Measurements from ENCODE around the gene MME. TPM values are rescaled to one million over a fixed set of nuclear protein-coding genes. Genes with fewer than 3 reads are reported as not detected.

Gene MME
- total RNA-seq, 2 experiments from 2014 or later: 0.69 to 1.8 TPM

DNA sequence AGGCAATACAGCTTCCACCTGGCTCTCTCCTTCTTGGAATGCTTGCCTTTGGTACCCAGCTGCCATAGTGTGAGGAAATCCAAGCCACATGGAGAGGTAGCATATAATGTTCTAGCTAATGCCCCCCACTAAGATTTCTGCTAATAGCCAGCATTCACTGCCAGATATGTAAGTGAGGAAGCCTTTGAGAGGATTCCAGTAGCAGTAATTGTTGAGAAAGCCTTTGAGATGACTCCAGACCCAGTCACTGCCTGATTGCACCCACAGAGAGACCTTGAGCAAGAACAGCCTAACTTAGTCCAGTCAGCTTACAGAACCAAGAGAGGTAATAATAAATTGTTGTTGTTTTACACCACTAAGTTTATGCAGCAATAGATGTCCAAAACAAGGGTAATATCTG lies 150.3 kb downstream of the MME start:
- Histone ChIP-seq H3K9me3 (ENCODE audit: control insufficient read depth in 1 of 2, insufficient read depth in 1 of 2, low read length in 2 of 2) (peaks cover 0 to 3% of the 10 kb centered on the region in 2 experiments), H3K27me3 (ENCODE audit: control insufficient read depth in 1 of 2, insufficient read depth in 2 of 2, low read length in 2 of 2) (no peaks in the 10 kb centered on the region), H3K27ac (ENCODE audit: low read depth in 1 of 2, low read length in 2 of 2) (no peak overlapping the region), H3K4me1 (ENCODE audit: insufficient read depth, low read length) (no peaks in the 10 kb centered on the region), H3K36me3 (ENCODE audit: insufficient read depth, low read length) (no peaks in the 10 kb centered on the region), H3K4me3 (ENCODE audit: low read length) (no peak overlapping the region)
- H3K4me1 Mint-ChIP-seq (ENCODE audit: low read depth): no peaks in the 10 kb centered on the region
- DNase-seq (no peak), ATAC-seq (ENCODE audit: poor library complexity) (no peak)
- H3K27me3 Mint-ChIP-seq: no peaks in the 10 kb centered on the region
- POLR2A ChIA-PET: no interaction called here
- H3K4me3 Mint-ChIP-seq: no peak overlapping the region
- TF ChIP-seq, protein P1, sequence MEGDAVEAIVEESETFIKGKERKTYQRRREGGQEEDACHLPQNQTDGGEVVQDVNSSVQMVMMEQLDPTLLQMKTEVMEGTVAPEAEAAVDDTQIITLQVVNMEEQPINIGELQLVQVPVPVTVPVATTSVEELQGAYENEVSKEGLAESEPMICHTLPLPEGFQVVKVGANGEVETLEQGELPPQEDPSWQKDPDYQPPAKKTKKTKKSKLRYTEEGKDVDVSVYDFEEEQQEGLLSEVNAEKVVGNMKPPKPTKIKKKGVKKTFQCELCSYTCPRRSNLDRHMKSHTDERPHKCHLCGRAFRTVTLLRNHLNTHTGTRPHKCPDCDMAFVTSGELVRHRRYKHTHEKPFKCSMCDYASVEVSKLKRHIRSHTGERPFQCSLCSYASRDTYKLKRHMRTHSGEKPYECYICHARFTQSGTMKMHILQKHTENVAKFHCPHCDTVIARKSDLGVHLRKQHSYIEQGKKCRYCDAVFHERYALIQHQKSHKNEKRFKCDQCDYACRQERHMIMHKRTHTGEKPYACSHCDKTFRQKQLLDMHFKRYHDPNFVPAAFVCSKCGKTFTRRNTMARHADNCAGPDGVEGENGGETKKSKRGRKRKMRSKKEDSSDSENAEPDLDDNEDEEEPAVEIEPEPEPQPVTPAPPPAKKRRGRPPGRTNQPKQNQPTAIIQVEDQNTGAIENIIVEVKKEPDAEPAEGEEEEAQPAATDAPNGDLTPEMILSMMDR (IDR thresholded peaks at IDR 0.05): no peak
- H3K27ac Mint-ChIP-seq: no peak overlapping the region
- no peaks in the 10 kb centered on the region for H3K36me3 Mint-ChIP-seq (ENCODE audit: low read depth)
- intact Hi-C loops (cut with DNase I, micrococcal nuclease): no loop called here
- CTCF ChIA-PET: no interaction called here
- no peaks in the 10 kb centered on the region for H3K9me3 Mint-ChIP-seq

DNA sequence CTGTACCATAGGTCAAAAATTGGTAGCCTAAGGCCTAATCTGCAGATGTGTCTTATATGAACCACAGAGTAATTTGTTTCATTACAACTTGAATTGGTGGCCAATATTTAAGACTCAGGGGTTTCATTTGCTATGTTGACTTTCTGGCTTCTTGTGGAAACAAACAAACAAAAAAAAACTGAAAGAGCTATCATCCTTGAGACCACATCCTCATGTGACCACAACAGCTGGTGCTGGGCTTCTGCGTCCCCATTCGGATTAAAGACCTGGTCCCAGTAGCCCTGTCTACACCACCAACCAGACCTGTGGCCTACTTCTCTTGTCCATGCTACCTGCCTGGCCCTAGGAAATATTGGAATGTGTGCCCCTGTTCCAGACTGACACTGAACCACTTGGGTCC lies 151.7 kb downstream of the MME start:
- Mint-ChIP-seq H3K36me3 (ENCODE audit: low read depth) (no peaks in the 10 kb centered on the region), H3K4me1 (ENCODE audit: low read depth) (no peaks in the 10 kb centered on the region), H3K9me3 (no peaks in the 10 kb centered on the region), H3K4me3 (no peak overlapping the region), H3K27ac (no peak overlapping the region), H3K27me3 (no peaks in the 10 kb centered on the region)
- Histone ChIP-seq H3K4me3 (ENCODE audit: low read length) (no peak overlapping the region), H3K27me3 (ENCODE audit: control insufficient read depth in 1 of 2, insufficient read depth in 2 of 2, low read length in 2 of 2) (no peaks in the 10 kb centered on the region), H3K36me3 (ENCODE audit: insufficient read depth, low read length) (no peaks in the 10 kb centered on the region), H3K4me1 (ENCODE audit: insufficient read depth, low read length) (no peaks in the 10 kb centered on the region), H3K27ac (ENCODE audit: low read depth in 1 of 2, low read length in 2 of 2) (no peak overlapping the region), H3K9me3 (ENCODE audit: control insufficient read depth in 1 of 2, insufficient read depth in 1 of 2, low read length in 2 of 2) (no peaks in the 10 kb centered on the region)
- ChIA-PET CTCF (no interaction called here), POLR2A (no interaction called here)
- ATAC-seq (ENCODE audit: poor library complexity) (no peak), DNase-seq (no peak)
- intact Hi-C loops (cut with DNase I, micrococcal nuclease): no loop called here
- TF ChIP-seq, protein P1 (IDR thresholded peaks at IDR 0.05): no peak

DNA sequence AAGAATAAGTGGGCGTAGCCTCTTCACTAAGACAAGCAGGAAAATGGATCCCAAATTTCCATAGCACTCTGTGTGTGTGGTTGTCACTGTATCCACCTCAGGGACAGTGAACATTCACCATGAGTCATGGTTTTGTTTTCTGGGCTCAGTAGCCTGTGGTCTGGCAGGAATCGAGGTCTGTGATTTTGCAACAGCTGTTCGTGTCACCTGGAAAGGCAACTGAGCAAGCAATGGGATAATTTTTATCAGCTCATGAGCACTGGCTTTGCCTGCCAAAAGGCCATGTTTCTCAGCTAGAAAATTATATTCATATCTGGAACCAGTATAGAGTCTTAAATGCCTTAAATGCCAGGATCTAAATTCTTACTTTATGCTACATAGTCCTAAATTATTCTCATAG lies 152.5 kb downstream of the MME start:
- no peaks in the 10 kb centered on the region for H3K4me1 Mint-ChIP-seq (ENCODE audit: low read depth)
- Histone ChIP-seq H3K27ac (ENCODE audit: low read depth in 1 of 2, low read length in 2 of 2) (no peak overlapping the region), H3K36me3 (ENCODE audit: insufficient read depth, low read length) (no peaks in the 10 kb centered on the region), H3K4me1 (ENCODE audit: insufficient read depth, low read length) (no peaks in the 10 kb centered on the region), H3K4me3 (ENCODE audit: low read length) (no peak overlapping the region), H3K27me3 (ENCODE audit: control insufficient read depth in 1 of 2, insufficient read depth in 2 of 2, low read length in 2 of 2) (no peaks in the 10 kb centered on the region), H3K9me3 (ENCODE audit: control insufficient read depth in 1 of 2, insufficient read depth in 1 of 2, low read length in 2 of 2) (no peaks in the 10 kb centered on the region)
- ATAC-seq (ENCODE audit: poor library complexity) (no peak), DNase-seq (no peak)
- no peaks in the 10 kb centered on the region for H3K36me3 Mint-ChIP-seq (ENCODE audit: low read depth)
- H3K27ac Mint-ChIP-seq: no peak overlapping the region
- intact Hi-C loops (cut with DNase I, micrococcal nuclease): no loop called here
- ChIA-PET POLR2A (no interaction called here), CTCF (no interaction called here)
- H3K9me3 Mint-ChIP-seq: no peaks in the 10 kb centered on the region
- H3K4me3 Mint-ChIP-seq: no peak overlapping the region
- TF ChIP-seq, protein P1 (IDR thresholded peaks at IDR 0.05): no peak
- H3K27me3 Mint-ChIP-seq: no peaks in the 10 kb centered on the region
